Peyer's patch (tissue), 4 donors: ENCODE measurements around the gene CEMIP. TPM values are rescaled to one million over a fixed set of nuclear protein-coding genes. Genes with fewer than 3 reads are reported as not detected.

Source experiments
- DNase-seq, 3 donors: peaks; one replicate each; pipeline ENCODE4 v3.0.0-alpha.2; 2017 to 2019
- H3K27ac ChIP-seq, 4 donors: fragments of 200-600 bp; sonication (generic); one replicate each; pipeline ENCODE4 v1.5.1; 2016 to 2019
- H3K27me3 ChIP-seq, 2 donors: fragments of 200-600 bp; sonication (generic); one replicate each; pipeline ENCODE4 v1.5.1; 2019
- H3K36me3 ChIP-seq, 3 donors: fragments of 200-600 bp; sonication (generic); one replicate each; pipeline ENCODE4 v1.5.1; 2016 to 2019
- H3K4me1 ChIP-seq, 4 donors: fragments of 200-600 bp; sonication (generic); one replicate each; pipeline ENCODE4 v1.5.1; 2016 to 2019
- H3K4me3 ChIP-seq, 4 donors: fragments of 200-600 bp; sonication (generic); 1 replicate in 3 of 4; 2 replicates in 1 of 4; pipeline ENCODE4 v1.5.1; 2016 to 2019; ENCODE audit warnings: mild to moderate bottlenecking in 1 of 4
- H3K9me3 ChIP-seq, 4 donors: fragments of 200-600 bp; sonication (generic); one replicate each; pipeline ENCODE4 v1.5.1; 2016 to 2019; ENCODE audit warnings: mild to moderate bottlenecking in 1 of 4
- POLR2A ChIP-seq, 2 donors: fragments of 450-650 bp; IDR thresholded peaks; one replicate each; pipeline ENCODE4 v1.5.1; 2017; ENCODE audit warnings: antibody characterized with exemption in 2 of 2, mild to moderate bottlenecking in 2 of 2, moderate library complexity in 2 of 2
- total RNA-seq, 4 donors: library from RNA; depleted of rRNA; stranded (reverse); fragments of >200 nt; gene quantifications; one replicate each; pipeline ENCODE4 v1.1.0, GENCODE V29; 2016
- TF ChIP-seq, protein P1 (sequence below), 6 experiments: fragments of 450-650 bp in 4 of 6; fragments of 200-600 bp in 2 of 6; sonication (generic) in 1 of 6; IDR thresholded peaks; one replicate each; pipeline ENCODE4 v1.5.1; 2017 to 2019; ENCODE audit warnings: antibody characterized with exemption in 6 of 6, mild to moderate bottlenecking in 3 of 6, moderate library complexity in 1 of 6

Gene CEMIP
- total RNA-seq, 4 donors from 2014 or later = 0.27 to 0.83 (median 0.57) TPM; not detected in 1

DNA sequence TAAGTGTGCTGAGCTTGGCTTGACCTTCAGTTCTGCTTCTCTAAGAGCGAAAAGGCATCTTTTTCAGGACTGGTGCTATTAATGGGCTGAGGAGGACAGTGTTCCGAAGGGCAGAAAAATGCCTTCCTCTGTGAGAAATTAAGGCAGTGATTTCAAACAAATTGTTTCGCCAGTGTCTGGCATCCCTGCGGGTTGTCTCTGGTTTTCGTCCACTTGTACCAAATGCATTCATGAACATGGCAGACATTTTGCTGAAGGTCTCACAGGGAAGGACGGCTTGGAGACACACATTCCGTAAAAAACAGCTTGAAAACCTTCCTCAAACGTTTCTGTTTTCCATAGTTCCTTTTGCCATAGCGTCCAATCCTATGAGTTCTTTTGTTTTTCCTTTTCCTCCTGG lies 57.1 kb downstream of the CEMIP start:
- H3K36me3 ChIP-seq = no peaks in the 10 kb centered on the region
- no peaks in the 10 kb centered on the region for H3K9me3 ChIP-seq
- H3K4me1 ChIP-seq = peaks cover 0 to 20% (median 0%) of the 10 kb centered on the region in 4 donors
- H3K27me3 ChIP-seq = no peaks in the 10 kb centered on the region
- H3K27ac ChIP-seq = no peak overlapping the region
- H3K4me3 ChIP-seq = no peak overlapping the region
- no peak for DNase-seq
- TF ChIP-seq POLR2A (IDR thresholded peaks at IDR 0.05) = no peak
- TF ChIP-seq, protein P1, sequence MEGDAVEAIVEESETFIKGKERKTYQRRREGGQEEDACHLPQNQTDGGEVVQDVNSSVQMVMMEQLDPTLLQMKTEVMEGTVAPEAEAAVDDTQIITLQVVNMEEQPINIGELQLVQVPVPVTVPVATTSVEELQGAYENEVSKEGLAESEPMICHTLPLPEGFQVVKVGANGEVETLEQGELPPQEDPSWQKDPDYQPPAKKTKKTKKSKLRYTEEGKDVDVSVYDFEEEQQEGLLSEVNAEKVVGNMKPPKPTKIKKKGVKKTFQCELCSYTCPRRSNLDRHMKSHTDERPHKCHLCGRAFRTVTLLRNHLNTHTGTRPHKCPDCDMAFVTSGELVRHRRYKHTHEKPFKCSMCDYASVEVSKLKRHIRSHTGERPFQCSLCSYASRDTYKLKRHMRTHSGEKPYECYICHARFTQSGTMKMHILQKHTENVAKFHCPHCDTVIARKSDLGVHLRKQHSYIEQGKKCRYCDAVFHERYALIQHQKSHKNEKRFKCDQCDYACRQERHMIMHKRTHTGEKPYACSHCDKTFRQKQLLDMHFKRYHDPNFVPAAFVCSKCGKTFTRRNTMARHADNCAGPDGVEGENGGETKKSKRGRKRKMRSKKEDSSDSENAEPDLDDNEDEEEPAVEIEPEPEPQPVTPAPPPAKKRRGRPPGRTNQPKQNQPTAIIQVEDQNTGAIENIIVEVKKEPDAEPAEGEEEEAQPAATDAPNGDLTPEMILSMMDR (IDR thresholded peaks at IDR 0.05) = no peak

DNA sequence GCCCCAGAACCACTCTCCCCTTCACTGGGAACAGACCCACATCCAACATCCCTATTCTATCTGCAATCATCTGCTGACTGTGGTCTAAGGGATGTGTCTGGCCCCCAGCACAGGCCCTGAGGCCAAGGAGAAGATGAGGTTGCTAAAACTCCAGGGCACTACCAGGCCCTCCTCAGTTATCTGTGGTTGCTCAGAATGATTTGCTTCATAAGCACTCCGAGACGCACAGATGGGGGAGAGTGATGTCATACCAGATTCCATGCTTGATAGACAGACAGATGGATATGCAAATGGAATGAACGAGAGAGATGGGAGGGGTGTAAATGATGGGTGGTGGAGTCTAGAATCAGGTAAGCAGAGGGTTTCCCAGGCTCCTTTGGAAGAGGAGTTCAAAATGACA lies 57.8 kb downstream of the CEMIP start:
- Histone ChIP-seq H3K9me3 (no peaks in the 10 kb centered on the region), H3K36me3 (no peaks in the 10 kb centered on the region), H3K4me1 (peaks cover 0 to 20% (median 0%) of the 10 kb centered on the region in 4 donors), H3K27ac (no peak overlapping the region), H3K4me3 (no peak overlapping the region), H3K27me3 (no peaks in the 10 kb centered on the region)
- no peak for TF ChIP-seq POLR2A (IDR thresholded peaks at IDR 0.05)
- TF ChIP-seq, protein P1 (IDR thresholded peaks at IDR 0.05) = no peak
- no peak for DNase-seq

DNA sequence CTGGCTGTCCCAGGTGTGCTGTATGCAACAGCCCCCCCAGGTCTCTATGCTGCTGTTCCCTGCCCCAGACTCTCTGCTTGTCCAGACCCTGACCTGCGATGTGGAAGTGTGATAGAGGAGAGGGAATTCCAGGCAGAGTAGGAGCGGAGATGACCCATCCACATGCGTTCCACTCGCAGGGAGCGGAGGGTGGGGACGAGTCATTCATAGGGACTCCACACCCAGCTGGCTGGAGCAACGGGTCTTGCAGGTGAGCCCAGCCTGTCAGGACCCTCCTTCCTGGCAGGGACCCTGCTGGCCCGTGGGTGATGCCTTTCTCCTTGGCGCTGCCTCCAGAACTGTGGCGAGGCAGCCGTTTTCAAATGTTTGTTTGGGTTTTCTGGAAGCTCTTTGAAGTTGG lies 58.8 kb downstream of the CEMIP start:
- Histone ChIP-seq H3K27ac (no peak overlapping the region), H3K4me3 (no peak overlapping the region), H3K9me3 (no peaks in the 10 kb centered on the region), H3K27me3 (no peaks in the 10 kb centered on the region), H3K36me3 (no peaks in the 10 kb centered on the region), H3K4me1 (peaks cover 0 to 20% (median 0%) of the 10 kb centered on the region in 4 donors)
- no peak for TF ChIP-seq POLR2A (IDR thresholded peaks at IDR 0.05)
- TF ChIP-seq, protein P1 (IDR thresholded peaks at IDR 0.05) = no peak
- DNase-seq = no peak

DNA sequence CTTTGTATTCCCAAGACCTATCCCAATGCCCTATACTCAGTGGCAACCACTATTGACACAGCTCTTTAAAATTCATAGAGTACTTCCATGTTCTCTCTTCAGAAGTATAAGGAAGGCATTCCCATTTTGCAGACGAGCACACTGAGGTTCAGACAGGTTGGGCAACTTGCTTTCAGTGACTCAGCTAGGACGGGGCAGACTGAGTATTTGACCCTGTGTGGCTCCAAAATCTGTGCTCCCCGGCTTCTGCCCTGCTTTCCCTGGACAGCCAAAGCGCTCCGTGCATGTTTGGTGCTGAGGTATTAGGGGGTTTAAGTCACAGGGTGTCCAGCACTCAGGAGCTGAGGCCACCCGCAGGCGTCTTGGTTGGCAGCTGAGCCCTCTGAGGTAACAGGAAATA lies 59.5 kb downstream of the CEMIP start:
- no peak for TF ChIP-seq POLR2A (IDR thresholded peaks at IDR 0.05)
- TF ChIP-seq, protein P1 (IDR thresholded peaks at IDR 0.05) = no peak
- peaks cover 0 to 20% (median 0%) of the 10 kb centered on the region in 4 donors for H3K4me1 ChIP-seq
- H3K4me3 ChIP-seq = no peak overlapping the region
- no peak for DNase-seq
- no peaks in the 10 kb centered on the region for H3K9me3 ChIP-seq
- no peaks in the 10 kb centered on the region for H3K36me3 ChIP-seq
- H3K27ac ChIP-seq = no peak overlapping the region
- H3K27me3 ChIP-seq = no peaks in the 10 kb centered on the region

DNA sequence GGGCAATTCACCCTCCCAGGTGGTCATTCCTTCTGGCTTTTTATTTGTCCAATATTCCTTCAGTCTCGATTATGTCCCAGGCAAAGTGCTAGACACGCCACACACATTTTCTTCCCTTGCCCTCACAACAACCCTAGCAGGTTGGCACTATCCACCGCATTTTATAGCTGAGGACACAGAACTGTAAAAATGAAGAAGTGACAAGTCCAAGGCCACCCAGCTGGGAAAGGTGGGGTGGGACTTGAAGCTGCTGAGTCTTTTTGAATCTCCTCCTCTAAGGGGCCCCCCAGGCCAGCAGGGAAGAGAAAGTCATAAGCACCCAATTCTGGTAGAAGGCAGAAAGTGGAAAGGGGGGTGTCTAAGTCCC lies 60.6 kb downstream of the CEMIP start:
- TF ChIP-seq POLR2A (IDR thresholded peaks at IDR 0.05) = no peak
- TF ChIP-seq, protein P1 (IDR thresholded peaks at IDR 0.05) = no peak

More for the DNA sequence above, 60.6 kb downstream of the CEMIP start:
- no peak for DNase-seq
- no peaks in the 10 kb centered on the region for H3K27me3 ChIP-seq
- peaks cover 0 to 20% (median 0%) of the 10 kb centered on the region in 4 donors for H3K4me1 ChIP-seq
- H3K27ac ChIP-seq = no peak overlapping the region
- no peaks in the 10 kb centered on the region for H3K9me3 ChIP-seq
- H3K36me3 ChIP-seq = no peaks in the 10 kb centered on the region
- no peak overlapping the region for H3K4me3 ChIP-seq
